NCI-H526 (cell line): ENCODE data around the gene SPATA2L.

Experiments used
- DNase-seq, 2 experiments: peaks; one replicate each; lab custom pipeline; 2025; lab: John Stamatoyannopoulos, UW

SPATA2L gene

DNA sequence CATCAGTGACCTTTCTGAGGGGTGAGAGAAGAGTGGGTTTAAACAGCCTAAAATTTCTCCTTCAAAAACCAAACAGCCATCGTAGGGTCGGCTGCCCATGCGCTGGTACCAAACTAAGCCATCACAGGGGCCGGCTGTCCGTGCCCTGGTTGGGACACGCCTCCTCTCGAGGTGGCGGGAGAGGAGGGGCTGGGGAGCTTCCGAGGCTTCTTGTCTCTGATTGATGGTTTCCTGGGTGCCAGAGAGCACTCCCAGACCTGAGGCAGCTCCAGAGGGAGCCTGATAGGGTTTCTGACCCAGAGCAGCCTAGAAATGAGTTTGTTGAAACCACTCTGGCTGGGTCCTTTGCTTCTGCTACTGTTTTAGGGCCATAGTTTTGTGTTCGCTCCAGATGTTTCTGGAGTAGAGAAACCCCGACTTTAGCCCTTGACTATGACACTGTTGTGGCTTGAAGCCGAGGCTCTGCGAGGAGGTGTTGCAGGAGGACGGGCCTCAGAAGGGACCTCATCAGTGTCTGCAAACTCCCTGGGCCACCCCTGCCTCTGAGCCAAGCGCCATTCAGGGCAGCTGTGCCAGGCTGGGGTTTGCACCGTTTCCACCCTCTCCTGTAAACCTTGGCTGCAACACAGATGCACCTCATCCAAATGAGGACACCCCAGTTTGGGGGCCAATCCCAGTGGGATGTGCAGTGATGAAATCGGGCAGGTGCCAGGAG is 26.1 kb upstream of the SPATA2L start:
- DNase-seq, result no peak

DNA sequence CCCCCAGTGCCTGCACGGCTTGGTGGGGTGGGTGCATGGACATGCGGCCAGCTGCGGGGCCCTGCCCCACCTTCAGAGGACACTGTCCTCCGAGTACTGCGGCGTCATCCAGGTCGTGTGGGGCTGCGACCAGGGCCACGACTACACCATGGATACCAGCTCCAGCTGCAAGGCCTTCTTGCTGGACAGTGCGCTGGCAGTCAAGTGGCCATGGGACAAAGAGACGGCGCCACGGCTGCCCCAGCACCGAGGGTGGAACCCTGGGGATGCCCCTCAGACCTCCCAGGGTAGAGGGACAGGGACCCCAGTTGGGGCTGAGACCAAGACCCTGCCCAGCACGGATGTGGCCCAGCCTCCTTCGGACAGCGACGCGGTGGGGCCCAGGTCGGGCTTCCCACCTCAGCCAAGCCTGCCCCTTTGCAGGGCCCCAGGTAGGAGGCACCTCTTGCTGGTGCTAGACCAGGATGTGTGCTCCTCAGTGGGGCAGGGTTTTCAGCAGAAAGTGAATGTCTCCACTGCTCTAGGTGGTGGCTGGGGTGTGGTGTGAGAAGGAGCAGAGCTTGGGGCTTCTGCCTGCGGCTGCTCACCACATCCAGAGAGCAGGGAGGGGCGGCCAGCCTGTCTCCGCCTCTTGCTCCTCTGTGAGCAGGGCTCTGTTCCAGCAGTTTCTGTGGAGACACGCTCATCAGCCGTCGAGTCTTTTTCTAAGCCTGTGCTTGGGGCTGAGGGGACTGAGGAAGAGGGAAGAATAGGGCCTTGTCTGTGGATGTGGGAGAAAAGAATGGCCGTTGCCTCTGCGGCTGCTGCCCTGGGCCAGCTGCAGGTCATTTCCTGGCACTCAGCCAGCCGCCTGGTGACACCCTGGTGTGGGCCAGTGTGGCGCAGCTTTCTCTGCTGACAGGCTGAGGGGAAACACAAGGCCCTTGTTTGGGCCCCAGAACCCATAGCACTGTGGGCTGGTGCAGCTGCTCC is 22.1 kb upstream of the SPATA2L start:
- no peak for DNase-seq

DNA sequence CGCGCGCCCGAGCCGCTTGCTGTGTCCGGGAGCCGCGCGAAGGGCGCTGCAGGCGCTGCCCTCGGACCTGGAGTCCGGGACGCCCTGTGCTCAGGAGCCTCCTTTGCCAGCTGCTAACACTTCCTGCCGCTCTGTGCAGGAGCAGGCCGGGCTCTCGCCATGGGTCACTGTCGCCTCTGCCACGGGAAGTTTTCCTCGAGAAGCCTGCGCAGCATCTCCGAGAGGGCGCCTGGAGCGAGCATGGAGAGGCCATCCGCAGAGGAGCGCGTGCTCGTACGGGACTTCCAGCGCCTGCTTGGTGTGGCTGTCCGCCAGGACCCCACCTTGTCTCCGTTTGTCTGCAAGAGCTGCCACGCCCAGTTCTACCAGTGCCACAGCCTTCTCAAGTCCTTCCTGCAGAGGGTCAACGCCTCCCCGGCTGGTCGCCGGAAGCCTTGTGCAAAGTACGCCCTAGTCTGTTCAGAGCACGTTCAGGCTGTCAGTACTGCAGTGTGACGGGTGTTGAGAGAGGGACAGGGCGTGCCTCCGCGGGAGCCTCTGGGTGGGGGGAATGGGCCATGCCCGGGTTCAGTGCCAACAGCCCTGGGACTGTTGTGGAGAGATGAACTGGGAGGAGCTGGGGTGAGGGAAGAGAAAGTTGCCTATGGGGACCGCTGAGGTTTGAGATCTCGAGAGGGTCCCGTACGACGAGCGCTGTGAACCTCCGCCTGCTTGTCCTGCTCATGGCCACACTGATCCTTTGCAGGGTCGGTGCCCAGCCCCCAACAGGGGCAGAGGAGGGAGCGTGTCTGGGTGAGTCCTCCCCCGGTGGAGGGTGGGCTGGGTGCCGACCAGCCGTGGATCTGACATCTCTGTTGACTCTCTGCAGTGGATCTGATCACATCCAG is 21.1 kb upstream of the SPATA2L start:
- peak in 1 of 2 experiments; percentile 37 for DNase-seq

DNA sequence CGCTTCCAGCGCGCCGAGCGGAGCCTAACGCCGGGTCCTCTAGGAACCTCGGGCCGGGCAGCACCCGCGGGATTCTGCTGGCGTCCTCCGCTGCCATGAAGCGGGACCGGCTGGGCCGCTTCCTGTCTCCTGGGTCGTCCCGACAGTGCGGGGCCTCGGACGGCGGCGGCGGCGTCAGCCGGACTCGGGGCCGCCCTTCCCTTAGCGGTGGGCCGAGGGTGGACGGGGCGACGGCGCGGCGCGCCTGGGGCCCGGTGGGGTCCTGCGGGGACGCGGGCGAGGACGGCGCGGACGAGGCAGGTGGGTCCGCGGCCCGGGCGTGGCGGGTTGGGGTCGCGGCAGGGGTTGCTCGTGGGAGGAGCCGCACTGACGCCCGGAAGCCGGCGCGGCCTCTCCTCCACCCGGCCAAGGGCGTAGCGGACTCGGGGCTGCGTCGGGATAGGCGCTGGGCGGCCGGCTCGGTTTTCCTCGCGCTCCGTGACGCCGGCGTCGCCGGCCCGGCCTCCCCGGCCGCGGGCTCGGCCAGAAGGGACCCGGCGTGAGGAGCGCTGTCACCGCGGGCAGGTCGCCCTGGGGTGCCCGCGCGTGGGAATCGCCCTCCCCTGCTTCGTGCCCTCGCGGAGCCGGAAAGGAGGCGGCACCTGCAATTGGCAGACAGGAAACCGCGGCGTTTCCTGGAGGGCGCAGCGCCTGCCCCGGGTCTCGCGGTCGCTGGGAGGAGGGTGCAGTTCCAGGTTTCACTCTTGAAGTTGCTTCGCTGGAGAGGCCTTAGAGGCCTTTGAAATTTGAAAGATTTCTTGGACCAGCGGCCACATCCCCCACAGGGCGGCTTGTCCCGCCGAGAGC is 20.3 kb upstream of the SPATA2L start:
- DNase-seq, result peak in 1 of 2 experiments; percentile 48

GRCh38 chr16:89720813-89721545 is 19.5 kb upstream of the SPATA2L start, which contains the start of the genes VPS9D1 and ZNF276:
TSS of gene VPS9D1 (minus strand) at chr16:89720898. CDS start at chr16:89720861, 37 bp downstream.
TSS of gene ZNF276 (plus strand) at chr16:89721537. CDS start at chr16:89721641, 104 bp downstream.
- peak; percentile 23 to 85 for DNase-seq

DNA sequence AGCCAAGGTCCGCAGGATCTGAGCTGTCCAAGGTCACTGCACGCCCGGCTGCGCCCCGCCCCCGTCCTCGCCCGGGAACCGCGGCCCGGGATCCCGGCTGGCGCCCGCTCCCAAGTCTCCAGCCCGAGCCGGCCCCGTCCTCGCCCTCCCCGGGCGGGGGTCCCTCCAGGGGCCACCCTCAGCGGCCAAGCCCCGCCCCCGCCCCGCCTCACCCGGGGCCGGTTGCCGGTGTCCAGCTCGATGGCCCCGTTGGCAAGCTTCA is 19.0 kb upstream of the SPATA2L start:
- peak in 1 of 2 experiments; percentile 58 for DNase-seq

DNA sequence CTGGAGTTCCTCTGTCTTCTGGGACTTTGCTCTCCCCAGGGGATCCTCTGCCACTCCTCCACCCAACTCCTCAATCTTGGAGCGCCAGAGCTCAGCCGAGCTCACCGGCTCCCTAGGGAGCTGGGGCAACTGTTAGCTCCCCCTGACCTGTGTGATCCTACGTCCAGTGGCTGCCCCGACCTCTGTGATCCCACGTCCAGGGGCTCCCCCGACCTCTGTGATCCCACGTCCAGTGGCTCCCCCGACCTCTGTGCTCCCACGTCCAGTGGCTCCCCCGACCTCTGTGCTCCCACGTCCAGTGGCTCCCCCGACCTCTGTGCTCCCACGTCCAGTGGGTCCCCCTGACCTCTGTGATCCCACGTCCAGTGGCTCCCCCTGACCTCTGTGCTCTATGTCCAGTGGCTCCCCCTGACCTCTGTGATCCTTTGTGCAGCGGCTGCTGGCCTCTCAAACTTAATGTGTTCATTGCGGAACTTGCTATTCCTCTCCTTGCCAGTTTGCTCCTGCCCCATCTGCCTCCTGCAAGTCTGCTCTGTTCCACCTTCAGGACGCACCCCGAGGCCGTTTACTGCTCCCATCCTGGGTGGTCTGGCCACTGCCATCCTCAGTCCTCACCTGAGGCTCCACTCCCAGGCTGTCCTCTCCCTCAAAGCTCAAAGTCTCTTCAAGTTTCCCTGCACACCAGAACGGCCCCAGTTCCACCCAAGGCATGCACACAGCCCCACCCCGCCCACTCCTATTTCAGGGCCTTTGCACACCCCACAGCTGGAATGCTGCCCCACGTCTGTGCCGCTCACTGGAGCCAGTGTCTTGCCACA is 16.4 kb upstream of the SPATA2L start:
- DNase-seq, result no peak

- no peak for DNase-seq
These were observed 15.6 kb upstream of the SPATA2L start for GRCh38 chr16:89716916-89717687.

- DNase-seq, result no peak
These were observed 15.0 kb upstream of the SPATA2L start for GRCh38 chr16:89716493-89716892.

DNA sequence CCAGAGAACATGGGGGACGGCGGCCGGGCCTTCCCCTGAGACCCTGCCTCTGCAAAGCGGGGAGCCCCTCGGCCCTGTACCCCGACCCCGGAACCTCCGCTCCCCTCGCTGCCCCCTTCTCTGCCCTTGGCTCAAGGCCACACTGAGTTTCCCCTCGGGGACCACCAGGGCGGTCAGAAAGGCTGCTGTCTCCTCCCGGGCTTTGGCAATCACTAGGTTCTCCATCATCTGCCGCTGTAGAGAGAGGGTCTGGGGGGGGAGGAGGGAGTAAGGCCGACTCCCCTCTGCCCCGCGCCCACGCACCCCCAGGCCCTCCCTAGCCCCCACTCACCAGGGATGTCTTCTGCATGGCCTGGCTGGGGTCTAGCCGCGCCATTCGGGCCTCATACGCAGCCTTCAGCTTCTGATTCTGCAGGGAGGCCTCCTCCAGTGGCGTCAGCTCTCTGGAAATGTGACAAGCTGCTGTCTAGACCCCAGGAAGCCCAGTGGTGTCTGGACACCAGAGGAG is 10.8 kb upstream of the SPATA2L start:
- DNase-seq, result peak in 1 of 2 experiments; percentile 28

GRCh38 chr16:89711601-89712273 is 10.2 kb upstream of the SPATA2L start:
- peak in 1 of 2 experiments; percentile 69 for DNase-seq

DNA sequence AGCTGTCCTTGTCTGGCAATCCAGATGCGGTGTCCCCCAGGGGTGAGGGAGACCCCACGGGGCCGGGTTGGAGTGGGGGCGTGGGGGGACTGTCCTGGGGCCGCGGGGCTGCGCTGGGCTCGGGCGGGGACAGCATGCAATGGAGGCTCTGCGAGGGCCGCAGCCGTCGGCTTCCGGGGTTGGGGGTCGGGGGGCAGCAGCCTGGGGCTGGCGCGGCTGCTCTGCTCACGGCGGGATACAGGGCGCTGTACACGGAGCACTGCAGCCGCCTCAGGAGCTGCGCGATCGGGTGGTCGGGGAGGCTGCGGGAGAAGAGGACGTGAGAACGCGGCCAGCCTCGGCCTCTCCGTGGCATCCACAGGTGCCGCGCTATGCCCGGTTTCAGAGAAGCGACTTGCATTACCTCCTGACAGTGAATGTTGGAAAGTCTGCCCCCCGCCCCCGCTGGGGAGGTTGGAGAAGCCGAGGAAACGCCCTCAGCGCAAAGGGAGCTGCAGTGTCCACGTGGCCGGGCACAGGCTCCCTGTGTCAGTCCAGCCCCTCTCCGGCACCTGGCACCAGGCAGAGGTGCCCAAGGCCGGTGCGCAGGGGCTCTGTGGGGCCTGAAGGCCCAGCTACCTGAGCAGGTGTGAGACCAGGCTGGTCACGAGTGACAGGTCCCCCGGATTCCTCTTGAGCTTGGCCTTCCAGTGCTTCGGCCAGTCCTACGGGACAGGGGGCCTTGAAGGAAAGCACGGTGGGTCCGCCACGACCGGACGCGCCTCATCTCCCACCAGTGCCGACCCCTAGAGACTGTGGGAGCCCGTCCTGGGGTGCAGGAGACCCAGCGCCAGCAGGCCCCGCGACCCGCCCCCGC is 9.4 kb upstream of the SPATA2L start:
- DNase-seq, result peak in 1 of 2 experiments; percentile 32

DNA sequence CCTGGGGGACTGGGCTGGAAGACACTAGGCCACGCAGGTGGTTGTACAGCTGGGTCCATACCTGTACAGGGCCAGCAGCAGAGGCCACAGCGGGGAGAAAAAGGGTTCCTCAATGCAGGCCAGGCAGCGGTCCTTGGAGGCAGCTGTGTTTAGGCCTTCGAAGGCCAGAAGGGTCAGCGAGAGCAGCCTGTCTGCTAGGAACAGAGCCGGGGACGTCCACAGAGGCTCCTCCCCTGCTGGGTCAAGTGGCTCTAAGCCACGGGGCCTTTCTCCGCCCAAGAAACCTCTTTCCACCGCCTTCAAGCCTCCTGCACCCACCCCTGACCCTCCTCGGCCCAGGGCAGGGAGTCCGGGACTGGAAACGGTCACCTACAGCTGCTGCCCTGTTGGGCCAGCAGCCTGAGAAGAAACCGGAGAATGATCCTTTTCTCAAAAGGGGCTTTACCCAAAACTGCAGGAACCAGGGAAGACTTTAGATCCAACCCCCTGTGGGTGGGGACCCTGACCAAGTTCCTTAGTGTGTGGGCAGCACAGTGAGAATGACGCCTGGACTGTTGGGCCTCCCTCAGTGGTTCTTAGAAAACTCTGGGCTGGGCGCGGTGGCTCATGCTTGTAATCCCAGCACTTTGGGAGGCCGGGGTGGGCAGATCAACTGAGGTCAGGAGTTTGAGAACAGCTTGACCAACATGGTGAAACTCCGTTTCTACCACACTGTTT is 8.4 kb upstream of the SPATA2L start:
- DNase-seq, result no peak

GRCh38 chr16:89709166-89709565 is 7.7 kb upstream of the SPATA2L start:
- DNase-seq, result no peak

- DNase-seq, result no peak
These were observed 7.0 kb upstream of the SPATA2L start for GRCh38 chr16:89708481-89708931.

GRCh38 chr16:89707695-89708094 is 6.2 kb upstream of the SPATA2L start:
- DNase-seq, result no peak
